Thoracic aorta (tissue), 2 donors: Measurements from ENCODE around the gene PCSK4. TPM values are rescaled to one million over a fixed set of nuclear protein-coding genes. Genes with fewer than 3 reads are reported as not detected.

ENCODE experiments used
- ATAC-seq: fragments of 150-250 bp; one replicate; pipeline ENCODE4 v1.8.0; 2017; ENCODE audit warnings: low read depth; ENCODE audit not compliant: insufficient number of reproducible peaks, low FRiP score
- DNase-seq: peaks from one replicate; pipeline ENCODE4 v3.0.0-alpha.2; 2020; ENCODE audit warnings: low spot score
- H3K27ac ChIP-seq, 2 donors: fragments of 200-600 bp; sonication (generic); 1 replicate in 1 of 2; 2 replicates in 1 of 2; pipeline ENCODE4 v1.5.1; 2016; ENCODE audit warnings: mild to moderate bottlenecking in 2 of 2, moderate library complexity in 2 of 2
- H3K27me3 ChIP-seq: fragments of 200-600 bp; sonication (generic); replicated peaks from 2 replicates; pipeline ENCODE4 v1.6.0; 2016; ENCODE audit warnings: mild to moderate bottlenecking; ENCODE audit not compliant: insufficient read depth
- H3K36me3 ChIP-seq: fragments of 200-600 bp; sonication (generic); one replicate; pipeline ENCODE4 v1.5.1; 2016
- H3K4me1 ChIP-seq, 2 donors: fragments of 200-600 bp; sonication (generic); 1 replicate in 1 of 2; 2 replicates in 1 of 2; pipeline versions ENCODE4 v1.5.1 to v1.6.0; 2016; ENCODE audit warnings: low read depth in 2 of 2, mild to moderate bottlenecking in 1 of 2; ENCODE audit not compliant: control insufficient read depth in 1 of 2
- H3K4me3 ChIP-seq: fragments of 200-600 bp; sonication (generic); 2 replicates; pipeline ENCODE4 v1.5.1; 2016; ENCODE audit warnings: mild to moderate bottlenecking
- H3K9me3 ChIP-seq: fragments of 200-600 bp; sonication (generic); 2 replicates; pipeline ENCODE4 v1.5.1; 2016
- total RNA-seq, 2 donors: library from RNA; depleted of rRNA; stranded (reverse); fragments of >200 nt; gene quantifications; one replicate each; pipeline versions ENCODE4 v1.1.0 to v1.2.3, GENCODE V29; 2016
- TF ChIP-seq, protein P1 (sequence below): fragments of 200-600 bp; sonication (generic); IDR thresholded peaks from one replicate; pipeline ENCODE4 v1.5.1; 2019; ENCODE audit warnings: antibody characterized with exemption

The PCSK4 gene
- total RNA-seq, 2 donors from 2014 or later, result 0.56 to 0.68 TPM

DNA sequence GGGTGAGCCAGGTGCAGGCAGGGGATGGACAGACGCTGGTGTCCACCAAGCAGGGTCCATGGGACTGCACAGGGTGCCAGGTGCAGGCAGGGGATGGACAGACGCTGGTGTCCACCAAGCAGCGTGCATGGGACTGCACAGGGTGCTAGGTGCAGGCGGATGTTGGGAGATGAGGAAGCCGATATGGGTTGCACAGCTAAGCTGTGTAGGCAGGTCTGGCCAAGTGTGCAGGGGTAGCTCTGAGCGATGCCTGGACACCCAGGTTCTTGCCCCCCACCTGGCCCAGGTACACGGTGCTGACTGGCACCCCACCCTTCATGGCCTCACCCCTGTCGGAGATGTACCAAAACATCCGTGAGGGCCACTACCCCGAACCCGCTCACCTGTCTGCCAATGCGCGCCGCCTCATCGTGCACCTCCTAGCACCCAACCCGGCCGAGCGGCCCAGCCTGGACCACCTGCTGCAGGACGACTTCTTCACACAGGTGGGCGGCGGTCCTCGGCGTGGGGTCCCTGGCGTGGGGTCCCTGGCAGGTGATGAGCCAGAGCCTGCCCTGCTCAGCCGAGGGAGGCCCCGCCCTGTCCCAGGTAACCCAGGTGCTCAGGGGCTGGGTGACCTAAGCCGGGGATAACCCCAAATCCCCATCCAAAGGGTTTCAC is 37.6 kb upstream of the PCSK4 start:
- no peak for DNase-seq
- Histone ChIP-seq H3K4me1 (peaks cover 0 to 6% of the 10 kb centered on the region in 2 donors), H3K27me3 (no peaks in the 10 kb centered on the region), H3K27ac (no peak overlapping the region), H3K36me3 (no peaks in the 10 kb centered on the region), H3K4me3 (no peak overlapping the region), H3K9me3 (no peaks in the 10 kb centered on the region)
- no peak for ATAC-seq
- TF ChIP-seq, protein P1, sequence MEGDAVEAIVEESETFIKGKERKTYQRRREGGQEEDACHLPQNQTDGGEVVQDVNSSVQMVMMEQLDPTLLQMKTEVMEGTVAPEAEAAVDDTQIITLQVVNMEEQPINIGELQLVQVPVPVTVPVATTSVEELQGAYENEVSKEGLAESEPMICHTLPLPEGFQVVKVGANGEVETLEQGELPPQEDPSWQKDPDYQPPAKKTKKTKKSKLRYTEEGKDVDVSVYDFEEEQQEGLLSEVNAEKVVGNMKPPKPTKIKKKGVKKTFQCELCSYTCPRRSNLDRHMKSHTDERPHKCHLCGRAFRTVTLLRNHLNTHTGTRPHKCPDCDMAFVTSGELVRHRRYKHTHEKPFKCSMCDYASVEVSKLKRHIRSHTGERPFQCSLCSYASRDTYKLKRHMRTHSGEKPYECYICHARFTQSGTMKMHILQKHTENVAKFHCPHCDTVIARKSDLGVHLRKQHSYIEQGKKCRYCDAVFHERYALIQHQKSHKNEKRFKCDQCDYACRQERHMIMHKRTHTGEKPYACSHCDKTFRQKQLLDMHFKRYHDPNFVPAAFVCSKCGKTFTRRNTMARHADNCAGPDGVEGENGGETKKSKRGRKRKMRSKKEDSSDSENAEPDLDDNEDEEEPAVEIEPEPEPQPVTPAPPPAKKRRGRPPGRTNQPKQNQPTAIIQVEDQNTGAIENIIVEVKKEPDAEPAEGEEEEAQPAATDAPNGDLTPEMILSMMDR, result no peak

DNA sequence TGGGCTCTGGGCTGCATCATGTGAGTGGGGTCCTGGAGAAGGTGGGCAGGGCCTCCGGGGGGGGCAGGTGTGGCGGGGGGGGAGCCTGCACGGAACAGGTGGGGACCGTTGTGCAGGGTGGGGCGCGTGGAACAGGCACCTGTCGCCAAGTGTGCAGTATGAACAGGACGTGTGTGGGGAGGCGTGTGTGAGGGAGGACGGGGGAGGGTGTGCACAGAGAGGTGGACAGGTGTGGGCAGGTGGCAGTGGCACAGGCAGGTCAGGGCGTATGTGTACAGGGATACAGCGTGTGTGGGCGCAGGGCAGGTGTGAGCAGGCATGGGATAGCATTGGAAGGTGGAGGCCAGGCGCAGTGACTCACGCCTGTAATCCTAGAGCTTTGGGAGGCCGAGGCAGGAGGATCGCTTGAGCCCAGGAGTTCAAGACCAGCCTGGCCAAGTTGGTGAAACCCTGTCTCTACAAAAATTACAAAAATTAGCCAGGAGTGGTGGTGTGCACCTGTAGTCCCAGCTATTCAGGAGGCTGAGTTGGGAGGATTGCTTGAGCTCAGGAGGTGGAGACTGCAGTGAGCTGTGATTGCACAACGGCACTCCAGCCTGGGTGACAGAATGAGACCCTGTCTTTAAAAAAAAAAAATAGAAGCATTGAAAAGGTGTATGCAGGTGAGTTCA is 37.0 kb upstream of the PCSK4 start:
- Histone ChIP-seq H3K27me3 (no peaks in the 10 kb centered on the region), H3K4me1 (peaks cover 0 to 6% of the 10 kb centered on the region in 2 donors), H3K36me3 (no peaks in the 10 kb centered on the region), H3K27ac (no peak overlapping the region), H3K9me3 (no peaks in the 10 kb centered on the region), H3K4me3 (no peak overlapping the region)
- DNase-seq (no peak), ATAC-seq (no peak)
- TF ChIP-seq, protein P1, result no peak

DNA sequence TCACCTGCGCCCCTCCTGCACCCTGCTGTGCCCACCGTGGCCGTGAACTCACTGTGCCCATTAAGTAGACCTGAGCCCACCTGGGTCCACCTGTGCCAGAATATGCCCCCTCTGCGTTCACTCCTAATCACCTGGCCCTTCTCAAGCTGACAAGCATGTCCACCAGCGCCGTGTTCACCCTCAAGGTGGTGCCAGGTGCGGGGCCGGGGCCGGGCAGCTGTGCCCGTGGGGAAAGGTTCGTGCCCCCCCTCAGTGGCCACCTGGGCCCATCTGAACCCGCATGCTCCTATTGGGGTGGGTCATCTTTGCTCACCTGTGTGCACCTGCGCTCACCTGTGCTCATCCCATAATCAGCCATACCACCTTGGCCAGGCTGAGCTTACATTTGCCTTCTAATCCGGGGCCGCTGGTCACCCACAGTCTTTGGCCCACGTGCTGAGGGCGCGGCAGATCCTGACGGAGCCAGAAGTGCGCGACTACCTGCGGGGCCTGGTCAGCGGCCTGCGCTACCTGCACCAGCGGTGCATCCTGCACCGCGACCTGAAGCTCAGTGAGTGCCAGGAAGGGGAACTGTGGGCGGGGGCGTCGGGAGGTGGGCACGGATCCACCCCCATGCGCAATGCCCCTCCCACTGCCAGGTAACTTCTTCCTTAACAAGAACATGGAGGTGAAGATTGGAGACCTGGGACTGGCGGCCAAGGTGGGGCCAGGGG is 36.1 kb upstream of the PCSK4 start:
- TF ChIP-seq, protein P1, result no peak
- no peak for DNase-seq
- Histone ChIP-seq H3K27ac (no peak overlapping the region), H3K27me3 (no peaks in the 10 kb centered on the region), H3K9me3 (no peaks in the 10 kb centered on the region), H3K4me1 (peaks cover 0 to 6% of the 10 kb centered on the region in 2 donors), H3K4me3 (no peak overlapping the region), H3K36me3 (no peaks in the 10 kb centered on the region)
- no peak for ATAC-seq

DNA sequence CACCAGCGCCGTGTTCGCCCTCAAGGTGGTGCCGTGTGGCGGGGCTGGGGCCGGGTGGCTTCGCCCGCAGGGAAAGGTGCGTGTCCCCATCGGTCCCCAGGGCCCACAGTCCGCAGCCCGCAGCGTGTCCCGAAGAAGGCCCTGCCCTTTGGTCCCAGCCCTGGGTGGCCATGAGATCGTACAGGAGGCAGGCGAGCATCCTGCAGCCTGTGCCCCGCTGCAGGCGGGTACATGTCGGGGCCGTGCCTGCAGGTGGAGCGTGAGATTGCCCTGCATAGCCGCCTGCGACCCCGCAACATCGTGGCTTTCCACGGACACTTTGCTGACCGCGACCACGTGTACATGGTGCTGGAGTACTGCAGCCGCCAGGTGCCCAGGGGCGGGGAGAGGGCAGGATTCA is 35.2 kb upstream of the PCSK4 start:
- H3K9me3 ChIP-seq, result no peaks in the 10 kb centered on the region
- TF ChIP-seq, protein P1, result no peak
- DNase-seq (no peak), ATAC-seq (no peak)
- H3K4me1 ChIP-seq, result peaks cover 0 to 6% of the 10 kb centered on the region in 2 donors
- no peaks in the 10 kb centered on the region for H3K27me3 ChIP-seq
- H3K36me3 ChIP-seq, result no peaks in the 10 kb centered on the region
- no peak overlapping the region for H3K27ac ChIP-seq
- no peak overlapping the region for H3K4me3 ChIP-seq

DNA sequence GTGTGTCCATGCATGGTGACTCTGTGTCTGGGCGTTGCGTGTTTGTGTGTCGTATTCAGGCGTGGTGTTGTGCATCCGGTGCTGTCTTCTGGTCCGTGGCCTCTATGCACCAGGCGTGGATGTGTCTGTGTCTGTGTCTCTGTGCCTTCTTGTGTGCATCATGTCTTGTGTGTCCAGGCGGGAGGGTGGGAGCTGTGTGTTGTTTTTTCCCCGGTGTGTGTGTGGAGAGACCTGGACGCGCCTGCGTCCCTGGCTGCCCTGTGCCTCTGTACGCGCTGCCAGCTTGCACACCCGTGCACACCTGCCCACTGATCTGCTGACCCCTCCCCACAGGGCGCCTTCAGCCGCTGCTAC is 34.8 kb upstream of the PCSK4 start:
- H3K9me3 ChIP-seq, result no peaks in the 10 kb centered on the region
- H3K4me1 ChIP-seq, result peaks cover 0 to 6% of the 10 kb centered on the region in 2 donors
- H3K36me3 ChIP-seq, result no peaks in the 10 kb centered on the region
- H3K4me3 ChIP-seq, result no peak overlapping the region
- ATAC-seq, result no peak
- TF ChIP-seq, protein P1, result no peak
- no peak overlapping the region for H3K27ac ChIP-seq
- DNase-seq, result no peak
- no peaks in the 10 kb centered on the region for H3K27me3 ChIP-seq
